Fibroblast of skin of left biceps (primary cell): ENCODE data around the gene ZGPAT.

Experiments used
- DNase-seq, 2 experiments: peaks; one replicate each; pipeline ENCODE4 v3.0.0-alpha.2; 2013; ENCODE audit warnings: low read depth in 2 of 2

Gene ZGPAT

DNA sequence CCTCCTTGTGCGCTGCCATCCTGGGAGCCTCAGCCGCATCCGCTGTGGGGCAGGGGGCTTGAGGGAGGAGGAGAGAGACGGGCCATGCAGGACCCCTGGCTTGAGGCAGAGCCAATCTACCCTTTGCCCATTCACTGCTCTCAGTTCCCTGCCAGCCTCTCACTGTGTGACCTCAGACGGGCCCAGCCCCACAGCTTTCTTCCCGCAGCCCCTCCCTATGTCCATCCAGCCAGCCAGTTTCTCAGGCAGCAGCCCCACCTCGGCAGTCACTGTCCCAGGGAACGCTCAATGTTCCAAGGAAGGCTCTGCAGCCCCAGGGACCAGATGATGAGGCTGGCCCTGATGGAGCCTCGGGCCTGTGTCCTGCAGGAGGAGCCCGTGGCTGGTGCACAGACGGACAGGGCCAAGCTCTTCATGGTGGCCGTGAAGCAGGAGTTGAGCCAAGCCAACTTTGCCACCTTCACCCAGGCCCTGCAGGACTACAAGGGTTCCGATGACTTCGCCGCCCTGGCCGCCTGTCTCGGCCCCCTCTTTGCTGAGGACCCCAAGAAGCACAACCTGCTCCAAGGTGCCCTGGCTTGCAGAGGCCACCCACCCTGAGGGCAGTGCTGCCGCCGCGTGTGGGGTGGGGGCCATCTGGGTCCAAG, 15.3 kb upstream of the ZGPAT start:
- no peak for DNase-seq

DNA sequence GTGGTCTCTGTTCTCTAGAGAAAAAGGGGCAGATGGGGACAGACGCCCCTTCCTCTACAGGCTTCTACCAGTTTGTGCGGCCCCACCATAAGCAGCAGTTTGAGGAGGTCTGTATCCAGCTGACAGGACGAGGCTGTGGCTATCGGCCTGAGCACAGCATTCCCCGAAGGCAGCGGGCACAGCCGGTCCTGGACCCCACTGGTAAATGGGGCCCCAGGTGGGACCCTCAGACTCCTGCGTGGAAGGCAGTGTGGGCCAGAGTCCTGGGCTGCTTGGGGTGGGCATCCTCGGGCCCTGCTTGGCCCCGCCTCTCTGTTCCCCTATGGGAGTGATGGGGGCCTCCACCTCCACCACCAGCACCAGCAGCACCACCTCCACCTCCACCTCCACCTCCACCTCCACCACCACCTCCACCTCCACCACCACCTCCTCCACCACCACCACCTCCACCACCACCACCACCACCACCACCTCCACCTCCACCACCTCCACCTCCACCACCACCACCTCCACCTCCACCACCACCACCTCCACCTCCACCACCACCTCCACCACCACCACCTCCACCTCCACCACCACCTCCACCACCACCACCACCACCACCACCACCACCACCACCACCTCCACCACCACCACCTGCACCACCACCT, 14.6 kb upstream of the ZGPAT start:
- no peak for DNase-seq

DNA sequence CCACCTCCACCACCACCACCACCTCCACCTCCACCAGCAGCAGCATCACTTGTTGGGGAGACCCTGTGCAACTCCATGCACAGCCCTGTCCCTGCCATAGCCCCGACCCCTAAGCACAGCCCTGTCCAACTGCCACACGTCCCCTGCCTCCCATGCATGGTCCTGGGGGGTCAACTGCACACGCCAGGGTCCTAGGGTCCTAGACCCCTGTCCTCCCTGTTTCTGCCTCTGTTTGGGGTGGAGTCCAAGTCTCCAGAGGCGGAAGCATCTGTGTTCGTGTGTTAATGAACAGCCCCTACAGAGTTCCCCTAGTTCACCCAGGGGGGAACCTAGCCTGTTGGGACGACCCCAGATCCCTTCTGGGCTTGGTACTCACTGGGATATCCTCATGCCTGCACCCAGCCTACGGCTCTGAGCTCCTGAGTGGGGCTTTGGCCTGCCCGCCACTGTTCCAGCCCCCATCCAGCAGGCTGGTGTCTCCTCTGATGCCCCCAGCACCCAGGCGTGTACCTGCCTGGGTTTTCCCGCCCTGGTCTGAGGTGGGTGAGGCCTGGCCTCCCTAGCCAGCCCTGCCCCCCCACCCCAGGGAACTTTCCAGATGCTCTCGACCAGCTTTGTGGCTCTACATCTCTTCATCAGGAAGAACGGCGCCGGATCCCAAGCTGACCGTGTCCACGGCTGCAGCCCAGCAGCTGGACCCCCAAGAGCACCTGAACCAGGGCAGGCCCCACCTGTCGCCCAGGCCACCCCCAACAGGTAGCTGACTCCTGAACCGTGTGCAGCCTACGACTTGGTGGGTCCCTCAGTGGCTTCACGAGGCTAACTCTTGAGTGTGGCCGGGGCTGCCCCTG, 13.9 kb upstream of the ZGPAT start:
- DNase-seq, result no peak

DNA sequence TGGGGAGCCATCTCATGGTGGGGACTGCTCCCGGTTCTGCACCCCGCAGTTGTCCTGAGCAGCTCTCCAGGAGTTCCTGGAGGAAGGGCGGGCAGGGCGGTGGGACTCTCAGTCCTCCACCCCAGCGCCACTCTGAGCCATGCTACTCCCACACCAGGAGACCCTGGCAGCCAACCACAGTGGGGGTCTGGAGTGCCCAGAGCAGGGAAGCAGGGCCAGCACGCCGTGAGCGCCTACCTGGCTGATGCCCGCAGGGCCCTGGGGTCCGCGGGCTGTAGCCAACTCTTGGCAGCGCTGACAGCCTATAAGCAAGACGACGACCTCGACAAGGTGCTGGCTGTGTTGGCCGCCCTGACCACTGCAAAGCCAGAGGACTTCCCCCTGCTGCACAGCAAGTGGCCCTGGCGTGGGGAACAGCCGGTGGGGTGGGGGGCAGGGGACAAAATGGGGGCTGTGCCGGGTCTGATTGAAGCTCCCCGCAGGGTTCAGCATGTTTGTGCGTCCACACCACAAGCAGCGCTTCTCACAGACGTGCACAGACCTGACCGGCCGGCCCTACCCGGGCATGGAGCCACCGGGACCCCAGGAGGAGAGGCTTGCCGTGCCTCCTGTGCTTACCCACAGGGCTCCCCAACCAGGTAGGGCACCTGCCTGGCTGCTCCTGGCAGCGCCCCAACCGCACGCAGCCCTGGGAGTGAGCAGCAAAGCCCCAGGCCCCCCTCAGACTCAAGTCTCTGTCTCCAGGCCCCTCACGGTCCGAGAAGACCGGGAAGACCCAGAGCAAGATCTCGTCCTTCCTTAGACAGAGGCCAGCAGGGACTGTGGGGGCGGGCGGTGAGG, 13.0 kb upstream of the ZGPAT start:
- DNase-seq, result no peak

DNA sequence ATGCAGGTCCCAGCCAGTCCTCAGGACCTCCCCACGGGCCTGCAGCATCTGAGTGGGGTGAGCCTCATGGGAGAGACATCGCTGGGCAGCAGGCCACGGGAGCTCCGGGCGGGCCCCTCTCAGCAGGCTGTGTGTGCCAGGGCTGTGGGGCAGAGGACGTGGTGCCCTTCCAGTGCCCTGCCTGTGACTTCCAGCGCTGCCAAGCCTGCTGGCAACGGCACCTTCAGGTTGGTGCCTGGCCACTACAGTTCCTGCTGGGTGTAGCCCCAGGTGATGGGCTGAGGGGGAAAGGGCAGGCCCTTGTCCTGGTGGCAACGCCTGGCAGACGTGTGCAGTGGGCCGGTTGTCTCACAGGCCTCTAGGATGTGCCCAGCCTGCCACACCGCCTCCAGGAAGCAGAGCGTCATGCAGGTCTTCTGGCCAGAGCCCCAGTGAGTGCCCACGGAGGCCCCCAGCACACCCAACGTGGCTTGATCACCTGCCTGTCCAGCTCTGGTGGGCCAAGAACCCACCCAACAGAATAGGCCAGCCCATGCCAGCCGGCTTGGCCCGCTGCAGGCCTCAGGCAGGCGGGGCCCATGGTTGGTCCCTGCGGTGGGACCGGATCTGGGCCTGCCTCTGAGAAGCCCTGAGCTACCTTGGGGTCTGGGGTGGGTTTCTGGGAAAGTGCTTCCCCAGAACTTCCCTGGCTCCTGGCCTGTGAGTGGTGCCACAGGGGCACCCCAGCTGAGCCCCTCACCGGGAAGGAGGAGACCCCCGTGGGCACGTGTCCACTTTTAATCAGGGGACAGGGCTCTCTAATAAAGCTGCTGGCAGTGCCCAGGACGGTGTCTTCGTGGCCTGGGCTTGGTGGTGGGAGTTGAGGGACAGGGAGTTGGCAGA, 12.2 kb upstream of the ZGPAT start:
- DNase-seq, result no peak

DNA sequence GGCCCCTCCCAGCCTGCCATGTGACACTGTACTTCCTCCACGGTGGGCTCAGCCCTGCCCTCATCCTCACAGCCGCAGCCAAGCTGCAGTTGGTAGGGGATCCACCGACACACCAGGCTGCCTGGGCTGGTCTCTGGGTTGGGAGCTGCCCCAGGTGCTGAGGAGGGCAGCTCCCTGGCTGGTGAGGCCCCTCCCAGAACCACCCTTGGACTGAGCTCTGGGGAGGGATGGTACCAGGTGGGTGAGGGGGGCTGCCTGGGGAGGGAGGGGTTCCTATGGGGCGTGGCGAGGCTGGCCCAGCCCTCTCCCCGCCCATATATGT, 11.6 kb upstream of the ZGPAT start:
- DNase-seq, result no peak

DNA sequence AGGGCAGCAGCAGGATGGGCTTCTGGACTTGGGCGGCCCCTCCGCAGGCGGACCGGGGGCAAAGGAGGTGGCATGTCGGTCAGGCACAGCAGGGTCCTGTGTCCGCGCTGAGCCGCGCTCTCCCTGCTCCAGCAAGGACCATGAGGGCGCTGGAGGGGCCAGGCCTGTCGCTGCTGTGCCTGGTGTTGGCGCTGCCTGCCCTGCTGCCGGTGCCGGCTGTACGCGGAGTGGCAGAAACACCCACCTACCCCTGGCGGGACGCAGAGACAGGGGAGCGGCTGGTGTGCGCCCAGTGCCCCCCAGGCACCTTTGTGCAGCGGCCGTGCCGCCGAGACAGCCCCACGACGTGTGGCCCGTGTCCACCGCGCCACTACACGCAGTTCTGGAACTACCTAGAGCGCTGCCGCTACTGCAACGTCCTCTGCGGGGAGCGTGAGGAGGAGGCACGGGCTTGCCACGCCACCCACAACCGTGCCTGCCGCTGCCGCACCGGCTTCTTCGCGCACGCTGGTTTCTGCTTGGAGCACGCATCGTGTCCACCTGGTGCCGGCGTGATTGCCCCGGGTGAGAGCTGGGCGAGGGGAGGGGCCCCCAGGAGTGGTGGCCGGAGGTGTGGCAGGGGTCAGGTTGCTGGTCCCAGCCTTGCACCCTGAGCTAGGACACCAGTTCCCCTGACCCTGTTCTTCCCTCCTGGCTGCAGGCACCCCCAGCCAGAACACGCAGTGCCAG, 11.0 kb upstream of the ZGPAT start, which contains the start of gene TNFRSF6B:
TNFRSF6B (plus strand) TSS at position 25 of the 729 bp plus-strand sequence; CDS start at position 141, 116 bp downstream.
- DNase-seq, result no peak

DNA sequence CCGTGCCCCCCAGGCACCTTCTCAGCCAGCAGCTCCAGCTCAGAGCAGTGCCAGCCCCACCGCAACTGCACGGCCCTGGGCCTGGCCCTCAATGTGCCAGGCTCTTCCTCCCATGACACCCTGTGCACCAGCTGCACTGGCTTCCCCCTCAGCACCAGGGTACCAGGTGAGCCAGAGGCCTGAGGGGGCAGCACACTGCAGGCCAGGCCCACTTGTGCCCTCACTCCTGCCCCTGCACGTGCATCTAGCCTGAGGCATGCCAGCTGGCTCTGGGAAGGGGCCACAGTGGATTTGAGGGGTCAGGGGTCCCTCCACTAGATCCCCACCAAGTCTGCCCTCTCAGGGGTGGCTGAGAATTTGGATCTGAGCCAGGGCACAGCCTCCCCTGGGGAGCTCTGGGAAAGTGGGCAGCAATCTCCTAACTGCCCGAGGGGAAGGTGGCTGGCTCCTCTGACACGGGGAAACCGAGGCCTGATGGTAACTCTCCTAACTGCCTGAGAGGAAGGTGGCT, 10.4 kb upstream of the ZGPAT start:
- DNase-seq, result no peak

DNA sequence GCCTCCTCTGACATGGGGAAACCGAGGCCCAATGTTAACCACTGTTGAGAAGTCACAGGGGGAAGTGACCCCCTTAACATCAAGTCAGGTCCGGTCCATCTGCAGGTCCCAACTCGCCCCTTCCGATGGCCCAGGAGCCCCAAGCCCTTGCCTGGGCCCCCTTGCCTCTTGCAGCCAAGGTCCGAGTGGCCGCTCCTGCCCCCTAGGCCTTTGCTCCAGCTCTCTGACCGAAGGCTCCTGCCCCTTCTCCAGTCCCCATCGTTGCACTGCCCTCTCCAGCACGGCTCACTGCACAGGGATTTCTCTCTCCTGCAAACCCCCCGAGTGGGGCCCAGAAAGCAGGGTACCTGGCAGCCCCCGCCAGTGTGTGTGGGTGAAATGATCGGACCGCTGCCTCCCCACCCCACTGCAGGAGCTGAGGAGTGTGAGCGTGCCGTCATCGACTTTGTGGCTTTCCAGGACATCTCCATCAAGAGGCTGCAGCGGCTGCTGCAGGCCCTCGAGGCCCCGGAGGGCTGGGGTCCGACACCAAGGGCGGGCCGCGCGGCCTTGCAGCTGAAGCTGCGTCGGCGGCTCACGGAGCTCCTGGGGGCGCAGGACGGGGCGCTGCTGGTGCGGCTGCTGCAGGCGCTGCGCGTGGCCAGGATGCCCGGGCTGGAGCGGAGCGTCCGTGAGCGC, 9.8 kb upstream of the ZGPAT start:
- no peak for DNase-seq

DNA sequence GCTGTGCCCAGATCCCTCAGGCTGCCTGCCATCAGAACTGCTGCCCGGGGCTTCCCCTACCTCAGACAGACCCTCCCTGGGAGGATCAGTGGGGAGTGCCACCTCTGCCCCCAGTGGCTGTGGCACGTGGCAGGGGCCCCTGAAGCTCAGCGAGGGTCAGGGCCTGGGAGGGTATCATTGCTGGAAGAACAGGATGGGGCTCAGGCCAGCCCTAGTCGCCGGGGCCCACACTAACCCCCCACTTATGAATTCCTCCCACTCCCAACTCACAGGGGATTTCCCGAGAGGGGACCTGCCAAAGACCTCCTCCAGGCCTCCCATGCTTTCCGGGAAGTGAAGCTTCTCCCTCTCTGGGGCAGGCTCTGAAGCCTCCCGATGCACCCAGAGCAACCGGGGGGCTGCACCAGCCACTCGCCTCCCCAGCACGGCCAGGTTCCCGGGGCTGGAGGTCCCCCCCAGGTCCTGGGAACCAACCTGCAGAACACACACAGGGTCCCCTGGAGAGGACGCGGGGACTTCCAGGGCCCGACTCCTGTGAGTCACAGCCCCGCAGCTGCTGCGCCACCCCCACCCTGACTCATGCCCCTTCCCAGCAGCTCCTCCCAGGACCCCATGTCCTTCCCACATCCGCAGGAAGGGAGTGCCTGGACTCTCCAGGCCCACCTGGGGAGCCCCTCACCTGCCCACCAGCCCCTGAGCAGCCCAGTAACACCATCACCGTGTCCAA, 8.9 kb upstream of the ZGPAT start:
- DNase-seq, result peak; percentile 40 to 55

DNA sequence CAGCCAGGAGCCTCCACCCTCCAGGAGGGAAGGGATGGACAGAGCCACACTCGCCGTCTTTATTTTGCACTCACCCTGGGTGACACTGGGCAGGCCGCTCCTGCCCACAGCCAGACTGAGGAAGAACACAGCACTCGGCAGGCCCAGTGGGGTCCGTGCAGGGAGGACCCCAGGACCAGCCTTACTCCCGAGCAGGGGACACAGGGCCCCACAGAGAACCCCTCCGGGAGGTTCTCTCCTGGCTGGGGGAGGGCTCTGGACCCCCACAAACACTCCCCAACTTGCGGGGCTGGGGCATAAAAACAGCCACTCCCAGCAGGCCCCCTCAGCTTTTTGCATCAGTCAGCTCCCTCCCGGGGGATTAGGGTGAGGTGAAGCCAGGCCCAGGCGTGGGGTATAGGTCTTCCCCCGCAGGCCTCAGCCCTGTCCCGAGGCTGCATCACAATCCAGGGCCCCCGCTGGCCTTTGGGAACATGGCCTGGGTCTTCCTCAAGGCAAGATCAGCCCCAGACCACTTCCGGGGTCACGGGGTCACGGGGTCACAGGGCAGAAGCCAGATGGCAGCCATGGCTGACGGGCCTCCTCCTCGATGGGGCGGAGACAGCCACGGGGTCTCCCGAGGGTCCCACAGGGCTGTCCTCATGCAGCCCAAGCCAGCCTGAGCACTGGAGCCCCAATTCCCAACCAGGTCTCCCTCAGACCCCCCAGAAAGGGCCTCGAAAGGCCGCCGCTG, 8.2 kb upstream of the ZGPAT start:
- DNase-seq, result no peak

DNA sequence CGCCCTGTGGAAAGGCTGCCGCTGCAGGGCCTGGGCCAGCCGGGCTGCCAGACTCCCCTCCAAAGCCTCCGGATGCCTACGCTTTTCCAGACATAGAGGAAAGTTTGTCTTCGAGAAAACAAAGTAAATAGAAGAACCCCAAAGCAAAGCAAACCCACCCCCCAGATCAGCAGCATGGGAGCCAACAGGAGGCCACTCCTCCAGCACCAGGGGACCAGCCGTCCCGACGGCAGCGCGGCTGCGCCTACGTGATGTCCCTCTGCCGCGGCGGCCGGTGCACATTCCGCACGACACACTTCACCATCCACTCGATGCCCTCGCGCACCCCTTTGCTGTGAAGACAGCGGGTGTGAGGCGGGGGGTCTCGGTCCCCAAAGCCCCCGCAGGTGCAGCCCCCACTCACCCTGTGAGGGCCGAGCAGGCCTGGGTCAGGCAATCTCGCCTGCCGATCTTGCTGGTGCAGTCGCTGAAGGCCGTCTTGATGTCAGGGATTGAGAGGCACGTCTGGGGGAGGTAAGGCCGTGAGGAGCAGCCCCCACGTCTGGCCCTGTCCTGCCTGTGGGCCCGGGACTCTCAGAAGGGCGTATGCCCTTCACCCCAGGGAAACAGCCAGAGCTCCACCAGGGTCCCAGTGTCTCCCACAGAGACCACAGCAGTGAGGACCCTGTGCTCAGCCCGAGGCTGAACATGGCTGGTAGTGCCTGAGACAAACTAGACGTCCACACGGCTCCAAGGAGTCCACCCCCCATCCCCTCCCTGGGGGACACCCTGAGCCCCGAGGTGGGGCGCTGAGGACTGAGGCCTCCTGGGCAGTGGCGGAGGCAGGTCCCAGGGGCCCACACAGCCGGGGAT, 7.4 kb upstream of the ZGPAT start:
- DNase-seq, result no peak

DNA sequence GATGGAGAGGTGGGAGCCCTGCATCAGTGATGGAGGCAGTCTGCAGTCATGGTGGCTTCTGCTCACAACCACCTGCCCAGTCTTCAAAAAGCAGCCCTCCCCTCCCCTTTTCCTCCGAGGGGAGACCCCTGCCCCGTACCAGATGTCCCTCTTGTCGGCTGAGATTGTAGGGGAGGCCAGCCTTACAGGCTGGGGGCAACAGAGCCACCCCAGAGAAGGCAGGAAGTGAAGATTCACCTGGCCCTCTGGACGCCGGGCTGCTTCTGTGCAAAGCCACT, 6.8 kb upstream of the ZGPAT start:
- DNase-seq, result no peak

DNA sequence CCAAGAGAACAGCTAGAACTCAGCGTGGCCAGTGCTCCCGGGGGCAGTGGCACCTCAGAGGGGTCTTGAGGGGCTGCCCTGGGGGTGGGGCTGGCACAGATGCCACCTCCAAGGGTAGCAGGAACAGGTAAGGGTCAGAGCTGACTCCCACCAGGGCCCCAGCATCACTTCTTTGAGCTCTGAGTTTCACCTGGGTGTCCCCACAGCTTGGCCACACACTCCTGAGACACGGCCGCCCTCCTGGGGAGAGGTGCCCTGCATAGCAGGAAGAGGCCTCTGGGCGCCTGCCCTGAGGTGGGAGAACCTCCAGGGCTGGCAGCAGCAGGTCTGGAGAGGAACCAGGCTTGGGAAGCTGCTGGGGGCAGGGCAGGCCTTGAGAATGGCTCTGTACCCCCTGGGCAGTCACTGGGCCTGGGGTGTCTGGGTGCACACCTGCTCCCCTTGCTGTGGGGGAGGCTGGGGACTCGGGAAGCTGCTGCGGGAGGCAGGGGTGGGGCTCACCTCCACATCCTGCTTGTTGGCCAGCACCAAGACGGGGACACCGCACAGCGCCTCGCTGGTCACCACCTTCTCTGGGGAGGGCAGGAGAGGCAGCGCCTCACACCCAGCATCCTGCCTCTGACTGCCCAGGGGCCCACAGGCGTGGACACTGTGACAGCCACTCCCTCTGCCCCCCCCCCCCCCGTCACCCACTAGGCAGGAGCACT, 6.4 kb upstream of the ZGPAT start:
- no peak for DNase-seq

DNA sequence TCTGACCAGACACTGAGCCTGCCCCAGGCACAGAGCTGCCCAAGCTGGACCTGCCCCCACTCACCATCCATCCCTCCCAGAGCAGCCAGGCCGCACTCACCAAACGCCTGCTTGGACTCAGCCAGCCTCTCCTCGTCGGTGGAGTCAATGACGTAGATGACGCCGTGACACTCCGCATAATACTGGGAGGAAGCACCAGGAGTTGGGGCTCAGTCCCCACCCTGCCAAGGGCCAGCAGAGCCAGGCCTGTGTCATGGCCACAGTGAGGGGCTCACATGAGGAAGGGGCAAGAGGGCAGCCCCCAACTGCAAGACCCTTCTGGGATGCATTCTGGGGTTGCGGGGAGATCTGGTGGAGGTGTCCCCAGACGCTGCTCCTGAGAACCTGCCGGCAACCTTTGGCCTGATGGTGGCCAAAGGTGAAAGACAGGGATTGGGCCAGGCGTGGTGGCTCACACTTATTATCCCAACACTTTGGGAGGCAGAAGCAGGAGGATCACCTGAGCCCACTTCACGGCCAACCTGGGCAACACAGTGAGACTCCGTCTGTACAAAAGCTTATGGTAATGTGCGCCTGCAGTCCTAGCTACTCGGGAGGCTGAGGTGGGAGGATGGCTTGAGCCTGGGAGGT, 5.7 kb upstream of the ZGPAT start:
- no peak for DNase-seq

DNA sequence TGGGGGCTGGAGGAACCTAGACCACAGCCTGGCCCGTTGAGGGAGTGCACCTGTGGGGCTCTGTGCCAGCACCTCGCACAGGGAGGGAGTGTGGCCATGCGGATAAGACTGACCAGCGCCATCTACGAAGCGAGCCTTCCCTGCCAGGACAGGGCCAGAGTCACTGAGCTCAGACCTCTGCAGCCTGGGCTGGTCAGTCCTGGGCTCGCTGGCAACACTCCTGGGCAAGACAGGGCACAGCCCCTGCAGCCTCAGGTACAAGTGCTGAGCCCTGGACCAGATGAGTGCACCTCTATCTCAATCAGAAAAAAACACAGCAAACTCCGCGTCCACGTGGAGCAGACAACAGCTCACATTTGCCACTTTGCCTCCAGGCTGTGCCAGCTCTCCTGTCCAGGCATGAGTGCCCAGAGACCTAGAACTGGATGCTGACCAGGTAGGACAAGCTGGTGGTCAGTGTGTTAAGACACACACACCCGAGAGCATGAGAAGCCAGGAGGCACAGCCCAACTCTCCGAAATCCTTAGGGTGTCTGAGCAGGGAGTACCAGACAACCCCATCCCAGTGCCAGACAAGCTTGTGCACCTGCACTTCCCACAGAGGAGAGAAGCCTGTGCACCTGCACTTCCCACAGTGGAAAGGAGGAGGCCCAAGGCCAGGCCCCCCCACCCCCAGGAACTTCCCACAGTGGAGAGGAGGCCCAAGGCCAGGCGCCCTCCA, 4.9 kb upstream of the ZGPAT start:
- no peak for DNase-seq
